Smooth muscle cell of trachea (primary cell): ENCODE data around the gene KPNB1. TPM values are rescaled to one million over a fixed set of nuclear protein-coding genes. Genes with fewer than 3 reads are reported as not detected.

ENCODE experiments used
- total RNA-seq: library from RNA; depleted of rRNA; stranded (reverse); fragments of >200 nt; gene quantifications from 2 replicates; pipeline ENCODE4 v1.2.1, GENCODE V29; 2014

KPNB1 gene
- total RNA-seq = 470 and 508 TPM in 2 replicates

DNA sequence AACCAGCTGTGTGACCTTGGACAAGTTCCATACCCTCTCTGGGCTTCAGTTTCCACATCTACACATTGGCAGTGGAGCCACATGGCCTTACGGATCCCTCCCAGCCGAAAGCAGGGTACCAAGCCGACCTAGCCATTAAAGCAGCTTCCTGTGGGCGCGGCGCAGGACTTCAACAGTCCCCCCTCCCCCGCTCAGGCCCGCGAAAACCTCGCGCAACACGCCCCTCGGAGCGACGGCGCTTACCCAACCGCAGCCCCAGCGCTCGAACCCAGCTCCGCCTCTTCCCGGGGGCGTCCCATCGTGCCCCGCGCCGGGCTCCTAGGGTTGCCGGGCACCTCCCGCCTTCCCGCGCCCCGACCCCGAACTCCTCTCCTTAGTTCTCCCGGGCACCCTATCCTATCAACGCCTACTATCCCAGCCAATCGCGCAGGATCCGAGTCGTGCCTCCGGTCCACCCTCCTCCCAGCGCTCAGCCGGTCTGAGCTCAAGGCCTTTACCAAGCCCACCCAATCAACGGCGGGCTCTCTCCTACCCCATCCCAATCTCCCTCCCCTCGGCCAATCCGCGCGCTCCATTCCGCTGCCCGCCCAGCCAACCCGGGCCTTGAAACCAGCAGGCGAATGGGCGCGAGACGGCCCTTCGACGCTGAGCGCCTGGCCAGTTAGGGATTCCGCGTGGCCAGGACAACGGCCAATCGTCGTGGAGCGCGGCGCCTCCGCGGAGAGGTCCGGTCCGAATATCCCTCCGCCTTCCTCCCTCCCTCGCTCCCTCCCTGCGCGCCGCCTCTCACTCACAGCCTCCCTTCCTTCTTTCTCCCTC lies at the start of gene KPNB1:
Gene KPNB1, plus strand, starts transcription at position 767 of the 819 bp plus-strand sequence. CDS start 326 bp downstream, outside the sequence.

DNA sequence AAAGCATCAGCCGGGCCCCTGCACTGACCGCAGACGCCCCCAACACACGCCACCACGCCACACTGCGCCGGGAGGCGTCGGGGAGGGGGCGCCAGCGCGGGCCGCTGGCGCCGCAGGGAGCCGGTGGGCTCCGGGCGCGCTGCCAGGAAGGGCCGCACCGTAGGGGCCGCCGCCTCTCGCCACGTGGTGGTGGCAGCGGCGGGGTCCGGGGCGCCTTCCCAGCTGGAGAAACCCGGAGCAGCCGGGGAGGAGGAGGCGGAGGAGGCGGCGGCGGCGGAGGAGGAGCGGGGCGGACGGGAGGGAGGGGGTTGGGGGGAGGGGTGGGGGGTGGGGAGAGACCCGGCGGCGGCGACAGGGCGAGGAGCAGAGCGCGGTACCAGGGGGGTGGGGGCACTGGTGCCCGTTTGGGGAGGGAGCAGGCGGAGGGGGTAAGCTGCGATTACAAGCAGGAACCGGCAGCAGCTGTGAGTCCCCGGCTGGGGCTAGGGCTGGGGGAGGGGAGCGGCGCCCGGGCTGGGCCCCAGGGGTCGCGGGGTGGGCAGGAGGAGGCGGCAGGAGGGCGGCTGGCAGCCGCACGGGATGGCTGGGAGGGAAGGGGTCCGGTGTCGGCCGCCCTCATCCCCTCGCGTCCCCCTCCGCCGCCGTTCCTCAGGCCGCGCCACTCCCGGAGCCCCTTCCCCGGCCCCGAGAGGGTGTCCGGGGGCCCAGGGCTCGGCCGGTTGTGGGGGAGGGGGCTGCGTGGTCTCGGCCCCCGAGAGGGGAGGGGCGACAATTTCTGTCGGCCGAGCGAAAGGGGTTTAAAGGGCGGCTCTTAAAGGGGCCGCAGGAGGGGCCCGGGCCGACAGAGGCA lies 44.2 kb downstream of the KPNB1 start, which contains the start of gene TBKBP1:
Gene TBKBP1, plus strand, starts transcription at position 431 of the 850 bp plus-strand sequence. CDS start 1,952 bp downstream, outside the sequence.

GRCh38 chr17:47733047-47733673 lies 83.4 kb downstream of the KPNB1 start, which contains the start of gene TBX21:
Gene TBX21, plus strand, starts transcription at chr17:47733236. Its CDS starts 219 bp downstream, at chr17:47733455.

Other genes starting within 250 kb of the KPNB1 start
- 161 and 205 TPM in 2 replicates for gene NPEPPS, start 118.8 kb upstream of the KPNB1 start, total RNA-seq
- gene TBKBP1, start 44.2 kb downstream of the KPNB1 start, total RNA-seq = 9.6 and 17.7 TPM in 2 replicates
- 0.15 TPM in 1 of 2 replicates, not detected in the other for gene TBX21, start 83.3 kb downstream of the KPNB1 start, total RNA-seq
- gene OSBPL7, start 171.9 kb downstream of the KPNB1 start, total RNA-seq = 7.6 and 13.2 TPM in 2 replicates
- 17.6 and 42.0 TPM in 2 replicates for gene MRPL10, start 181.6 kb downstream of the KPNB1 start, total RNA-seq
- gene LRRC46, start 181.8 kb downstream of the KPNB1 start, total RNA-seq = under 0.01 and 0.15 TPM in 2 replicates
- gene SCRN2, start 191.4 kb downstream of the KPNB1 start, total RNA-seq = 51.9 and 53.8 TPM in 2 replicates
- gene SP6, start 201.2 kb downstream of the KPNB1 start, total RNA-seq = under 0.01 and 0.17 TPM in 2 replicates
- 1.6 and 1.8 TPM in 2 replicates for gene SP2, start 246.3 kb downstream of the KPNB1 start, total RNA-seq